HG03558 (cell line): ENCODE measurements around the gene CASS4.
"Not testable (repeated sequence)": the region's sequence is repeated elsewhere in the genome, so short reads cannot be mapped to it uniquely, and the experiment has no call there.

Experiments
- ATAC-seq: cut with Tn5 transposase; IDR thresholded peaks from one replicate; pipeline ENCODE4 v1.9.1; 2021; ENCODE audit warnings: moderate number of reproducible peaks; ENCODE audit not compliant: unreplicated experiment; ENCODE audit errors: extremely low read depth

The CASS4 gene, protein sequence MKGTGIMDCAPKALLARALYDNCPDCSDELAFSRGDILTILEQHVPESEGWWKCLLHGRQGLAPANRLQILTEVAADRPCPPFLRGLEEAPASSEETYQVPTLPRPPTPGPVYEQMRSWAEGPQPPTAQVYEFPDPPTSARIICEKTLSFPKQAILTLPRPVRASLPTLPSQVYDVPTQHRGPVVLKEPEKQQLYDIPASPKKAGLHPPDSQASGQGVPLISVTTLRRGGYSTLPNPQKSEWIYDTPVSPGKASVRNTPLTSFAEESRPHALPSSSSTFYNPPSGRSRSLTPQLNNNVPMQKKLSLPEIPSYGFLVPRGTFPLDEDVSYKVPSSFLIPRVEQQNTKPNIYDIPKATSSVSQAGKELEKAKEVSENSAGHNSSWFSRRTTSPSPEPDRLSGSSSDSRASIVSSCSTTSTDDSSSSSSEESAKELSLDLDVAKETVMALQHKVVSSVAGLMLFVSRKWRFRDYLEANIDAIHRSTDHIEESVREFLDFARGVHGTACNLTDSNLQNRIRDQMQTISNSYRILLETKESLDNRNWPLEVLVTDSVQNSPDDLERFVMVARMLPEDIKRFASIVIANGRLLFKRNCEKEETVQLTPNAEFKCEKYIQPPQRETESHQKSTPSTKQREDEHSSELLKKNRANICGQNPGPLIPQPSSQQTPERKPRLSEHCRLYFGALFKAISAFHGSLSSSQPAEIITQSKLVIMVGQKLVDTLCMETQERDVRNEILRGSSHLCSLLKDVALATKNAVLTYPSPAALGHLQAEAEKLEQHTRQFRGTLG

DNA sequence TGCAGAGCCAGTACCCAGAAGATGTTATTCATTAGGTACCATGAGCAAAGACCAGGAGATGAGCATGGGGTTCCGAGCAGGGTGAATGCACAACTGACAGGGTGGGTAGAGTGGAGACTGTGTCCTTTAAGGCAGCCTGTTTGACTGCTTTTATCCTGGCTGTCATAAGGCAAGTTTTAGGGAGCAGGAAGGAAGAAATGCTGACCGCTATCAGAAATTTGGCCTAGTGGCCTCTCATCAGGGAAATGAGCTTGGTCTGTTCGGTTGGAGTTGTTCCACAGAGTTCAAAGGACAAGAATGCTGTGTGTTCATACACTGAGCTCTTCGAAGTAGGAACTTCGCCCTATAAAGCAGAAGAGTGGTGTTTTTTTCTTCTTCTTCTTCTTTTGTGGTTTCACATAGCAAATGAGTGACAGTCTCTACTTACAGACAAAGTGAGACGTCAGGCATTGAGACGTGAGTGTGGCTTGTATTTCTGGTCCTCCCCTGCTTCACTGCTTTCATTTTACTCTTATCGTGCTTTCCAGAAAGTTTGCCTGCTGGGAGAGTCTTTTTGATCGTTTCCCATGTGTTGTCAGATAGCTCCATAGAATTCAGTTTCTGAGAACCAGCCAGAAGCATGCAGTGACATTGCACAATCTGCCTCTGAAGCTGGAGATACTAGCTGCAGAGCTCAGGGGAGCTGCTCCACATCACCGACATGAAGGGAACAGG, at the start of gene CASS4:
Gene CASS4 (plus strand): TSS at position 502 of the 714 bp plus-strand sequence. CDS start 199 bp downstream, at position 701.
- ATAC-seq: no peak

DNA sequence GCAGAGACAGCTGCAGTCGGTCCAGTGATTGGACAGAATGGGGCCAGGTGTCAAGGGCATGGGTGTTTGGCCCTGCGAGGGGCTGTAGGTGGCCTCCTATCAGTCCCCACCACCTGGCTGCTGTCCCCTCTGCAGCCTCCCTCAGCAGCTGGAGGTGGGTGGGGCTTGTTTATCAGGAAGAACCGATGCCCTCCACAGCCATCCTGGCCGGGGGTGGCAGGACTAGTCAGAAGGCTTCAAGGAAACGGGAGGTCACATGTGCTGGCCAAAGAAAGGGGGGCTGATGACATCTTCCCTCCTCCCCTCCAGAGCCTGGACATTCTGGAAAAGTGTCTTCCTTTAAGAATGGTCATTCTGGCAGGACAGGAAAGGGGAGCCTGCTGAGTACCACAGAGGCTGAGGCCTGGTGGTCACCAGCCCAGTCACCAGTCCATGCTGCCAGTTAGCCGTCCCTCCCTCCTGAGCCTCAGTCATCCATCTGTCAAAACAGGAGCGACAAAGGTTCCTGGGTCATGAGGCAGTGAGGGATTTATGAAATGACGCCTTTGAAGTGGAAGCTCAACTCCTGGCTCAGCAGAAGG, 49.1 kb upstream of the CASS4 start:
- ATAC-seq: no peak

DNA sequence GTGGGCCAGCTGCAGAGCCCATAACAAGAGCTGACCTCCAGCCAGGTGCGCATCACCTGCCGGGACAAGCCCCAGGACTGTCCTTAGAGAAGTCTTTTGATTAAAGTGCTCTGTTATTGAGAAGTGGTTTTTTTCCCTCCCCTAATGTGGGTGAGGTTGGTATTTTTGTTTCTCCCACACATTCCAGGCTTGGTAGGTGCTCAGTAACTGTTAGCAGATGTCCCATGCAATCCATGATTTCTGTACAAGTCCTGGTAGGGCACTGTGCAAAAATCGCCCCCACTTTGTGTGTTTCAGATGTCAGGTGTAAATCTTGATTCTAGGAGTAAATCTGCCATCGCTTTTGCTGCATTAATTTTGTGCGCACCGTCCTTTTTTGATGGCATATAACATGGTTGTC, 48.6 kb upstream of the CASS4 start:
- ATAC-seq: no peak

DNA sequence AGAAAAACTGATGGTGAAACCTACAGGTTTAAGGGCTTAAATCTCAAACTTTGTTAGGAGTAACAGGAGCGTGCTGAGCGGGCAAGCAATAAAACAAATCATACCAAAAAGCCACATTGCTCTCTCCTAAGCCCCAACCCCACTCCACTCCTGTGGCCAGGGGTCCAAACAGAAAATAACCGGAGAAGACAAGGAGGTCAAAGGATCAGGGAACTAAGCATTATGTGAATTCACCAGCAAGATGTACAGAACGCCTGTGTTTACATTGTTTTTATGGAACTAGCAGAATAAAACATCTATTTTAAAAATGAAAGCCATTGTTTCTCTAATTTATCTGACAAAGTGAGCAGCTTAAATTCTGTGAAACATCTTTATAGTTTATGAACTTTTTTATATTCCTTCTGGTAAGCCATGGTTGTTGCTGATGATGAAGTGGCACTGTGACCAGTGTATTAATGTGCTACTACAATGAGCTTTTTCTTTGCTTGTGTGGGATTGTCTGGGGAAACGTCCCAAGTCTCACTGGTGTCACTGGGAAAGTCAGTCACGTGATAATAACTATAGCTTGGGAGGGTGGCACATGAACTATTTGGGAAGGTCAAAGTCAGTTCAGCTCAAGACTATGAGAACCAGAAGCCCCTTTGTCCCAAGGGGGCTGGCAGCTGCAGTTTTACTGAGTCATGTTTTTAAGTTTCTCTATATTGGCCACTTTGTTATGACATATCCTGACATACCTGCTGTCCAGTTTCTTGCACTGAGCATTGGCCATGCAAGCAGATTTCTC, 43.5 kb upstream of the CASS4 start:
- ATAC-seq: no peak

DNA sequence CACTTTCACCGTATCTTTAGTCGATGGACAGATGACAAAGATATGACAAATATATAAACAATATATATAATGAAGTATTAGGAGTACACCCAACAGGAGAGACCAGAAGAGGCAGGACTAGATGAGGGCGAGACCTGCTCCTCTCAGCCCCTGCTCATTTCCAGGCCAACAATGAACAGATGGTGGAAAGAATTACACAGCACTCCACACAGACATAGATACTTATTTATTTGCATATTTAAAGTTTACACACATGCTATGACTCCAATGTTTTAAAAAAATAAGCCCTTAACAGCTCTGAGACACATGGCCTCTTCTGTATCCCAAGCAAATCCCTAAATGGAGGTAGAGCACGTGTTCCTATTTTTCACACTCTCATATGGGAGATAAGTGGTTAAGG, 42.9 kb upstream of the CASS4 start:
- ATAC-seq: no peak

DNA sequence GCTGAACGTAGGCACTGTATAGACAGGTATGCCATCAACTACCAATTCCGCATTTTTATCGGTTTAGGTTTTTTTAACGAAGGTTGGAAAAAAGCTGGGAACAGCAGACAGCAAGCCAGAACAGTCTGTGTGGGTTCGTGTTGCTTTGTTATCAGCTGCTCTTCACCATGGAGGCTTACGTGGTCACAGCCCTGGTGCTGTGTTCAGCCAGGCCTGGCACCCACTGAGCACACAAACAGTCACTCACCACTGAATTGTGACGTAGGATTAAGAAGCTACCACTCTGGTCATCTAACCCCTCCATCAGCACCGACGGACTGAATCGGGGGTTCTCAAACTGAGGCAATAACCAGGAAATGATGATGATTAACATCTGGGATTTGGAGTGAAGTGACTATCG, 40.1 kb upstream of the CASS4 start:
- no peak for ATAC-seq

DNA sequence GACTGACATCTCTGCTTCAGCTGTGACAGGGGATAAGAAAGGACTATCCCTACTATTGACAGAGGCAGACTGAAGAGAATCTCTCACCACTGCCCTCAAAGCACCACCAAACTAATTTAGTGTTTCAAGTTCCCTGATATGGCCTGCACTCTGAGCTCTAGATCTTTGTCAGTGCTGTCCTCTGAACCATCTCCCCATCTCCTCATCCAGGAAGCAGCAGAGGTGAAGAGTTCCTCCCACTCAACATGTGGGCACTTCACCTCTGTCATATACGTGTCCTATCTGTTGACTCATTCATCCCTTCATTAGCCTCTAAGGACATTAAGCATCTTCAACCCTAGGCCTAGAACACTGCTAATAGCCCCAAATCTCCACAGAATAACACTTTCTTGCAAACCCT, 39.2 kb upstream of the CASS4 start:
- ATAC-seq: no peak

DNA sequence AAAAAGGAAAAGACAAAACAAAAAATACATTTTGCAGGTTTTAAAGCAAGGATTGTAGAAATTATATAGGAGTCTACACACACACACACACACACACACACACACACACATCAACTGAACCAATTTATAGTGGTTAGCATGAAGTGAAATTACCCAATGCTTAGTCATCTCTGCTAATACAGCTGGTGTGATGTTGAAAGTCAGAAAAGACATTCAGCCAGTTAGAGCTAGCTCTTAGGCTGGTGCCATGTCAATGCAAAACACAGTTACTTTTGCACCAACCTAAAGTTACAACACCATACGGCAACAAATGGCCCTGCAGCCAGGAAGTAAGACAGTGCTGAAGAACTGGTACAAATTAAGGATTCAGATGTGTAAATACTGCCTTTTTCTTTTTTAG, 38.1 kb upstream of the CASS4 start:
- ATAC-seq: no peak

DNA sequence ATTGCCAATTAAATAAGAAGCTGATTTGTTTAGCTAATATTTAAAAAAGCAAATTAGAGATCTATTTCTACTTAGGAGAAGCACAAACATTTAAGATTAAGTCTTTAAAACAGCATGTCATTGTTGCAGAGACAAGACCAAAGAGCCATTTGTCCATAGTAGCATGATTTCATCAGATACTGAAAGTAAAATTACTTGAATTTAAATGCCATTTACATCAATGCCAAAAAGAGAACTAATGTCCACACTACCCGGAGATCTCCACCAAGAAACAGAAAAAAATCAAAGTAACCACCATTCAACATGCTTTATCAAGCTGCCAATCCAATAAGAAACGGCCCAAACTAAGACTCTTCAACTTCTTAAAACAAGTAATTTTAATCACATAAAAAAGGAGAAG, 35.7 kb upstream of the CASS4 start:
- ATAC-seq: no peak

DNA sequence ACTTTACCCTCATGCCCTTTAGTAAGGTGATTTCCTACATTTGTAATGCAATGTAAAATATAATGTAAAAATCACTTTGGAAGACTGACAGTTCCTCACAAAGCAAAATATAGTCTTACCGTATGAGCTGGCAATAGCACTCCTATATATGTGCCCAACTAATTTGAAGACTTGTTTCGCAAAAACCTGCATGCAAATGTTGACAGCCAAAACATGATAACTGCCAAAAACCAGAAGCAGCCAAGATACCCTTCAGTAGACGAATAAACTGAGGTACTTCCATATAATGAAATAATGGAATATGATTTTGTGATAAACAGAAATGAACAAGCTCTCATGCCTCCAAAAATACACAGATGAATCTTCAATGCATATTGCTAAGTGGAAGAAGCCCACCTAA, 33.7 kb upstream of the CASS4 start:
- ATAC-seq: no peak

DNA sequence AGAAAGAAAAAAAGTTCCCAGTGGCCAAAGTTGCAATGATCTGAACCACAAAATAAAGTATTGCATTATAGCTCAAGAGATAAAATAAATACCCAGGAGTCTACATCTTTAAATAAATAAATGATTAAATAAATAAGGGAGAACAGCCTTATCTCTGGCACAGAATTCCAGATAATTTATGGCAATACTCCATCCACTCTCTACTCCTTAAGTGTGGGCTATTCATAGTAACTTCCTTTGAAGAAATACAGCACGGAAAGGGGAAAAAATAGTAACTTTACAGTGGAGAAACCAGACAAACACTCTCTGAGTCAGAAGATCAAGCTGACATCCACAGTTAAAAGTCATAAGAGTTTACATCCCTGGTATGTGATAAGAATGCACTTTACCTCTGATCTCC, 31.7 kb upstream of the CASS4 start:
- ATAC-seq: no peak

DNA sequence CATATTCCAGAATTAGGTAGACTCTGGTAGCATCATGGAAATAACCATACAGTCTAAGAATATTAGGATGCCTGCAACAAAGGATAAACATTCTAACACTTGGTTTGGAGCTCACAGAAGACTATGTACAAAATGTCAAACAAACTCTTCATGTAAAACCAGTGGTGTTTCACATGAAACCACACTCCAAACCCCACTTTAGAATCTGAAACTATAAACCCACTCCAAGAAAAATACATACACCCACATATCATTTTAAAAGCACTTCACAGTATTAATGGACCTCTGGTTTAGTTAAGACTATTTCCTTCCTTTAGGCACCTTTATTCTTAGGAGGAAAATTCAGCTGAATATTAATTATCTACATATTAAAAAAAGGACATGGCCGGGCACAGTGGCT, 30.6 kb upstream of the CASS4 start:
- no peak for ATAC-seq

DNA sequence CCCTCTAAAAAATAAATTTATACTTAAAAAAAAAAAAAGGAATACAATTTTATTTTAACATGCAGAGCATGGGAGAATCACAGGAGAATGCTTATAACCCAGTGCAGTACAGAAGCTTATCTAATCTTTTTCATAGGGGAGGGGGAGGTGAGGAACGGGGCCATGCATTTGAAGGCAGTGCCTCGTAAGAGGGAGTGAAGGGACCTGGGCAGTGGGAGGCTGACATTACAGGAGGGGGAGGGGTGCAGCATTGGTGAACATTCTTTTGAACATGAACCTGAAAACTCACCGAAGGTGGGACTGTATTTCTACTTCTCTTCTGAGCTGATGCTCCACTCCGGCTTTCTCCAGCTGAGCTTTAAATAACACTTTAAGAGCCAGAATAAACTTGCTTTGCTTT, 29.4 kb upstream of the CASS4 start:
- ATAC-seq: no peak

DNA sequence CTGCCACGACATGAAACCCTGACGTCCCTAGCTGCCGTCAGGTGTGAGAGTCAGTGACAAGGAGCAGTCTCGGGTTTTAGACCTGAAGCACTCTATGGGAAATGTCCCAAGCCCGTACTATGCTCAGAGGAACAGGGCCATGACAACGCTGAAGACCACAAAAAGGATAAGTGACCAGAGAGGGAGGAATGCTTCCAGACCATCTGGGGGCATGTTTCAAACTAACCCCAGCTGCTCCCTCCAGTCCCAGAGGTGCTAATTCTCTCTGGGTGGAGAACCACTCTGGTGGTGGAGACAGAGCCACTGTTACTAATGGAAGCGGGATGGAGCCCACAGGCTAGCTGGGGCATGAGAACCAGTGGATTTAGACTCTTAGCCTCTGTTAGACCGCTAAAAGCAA, 28.7 kb upstream of the CASS4 start:
- ATAC-seq: no peak

DNA sequence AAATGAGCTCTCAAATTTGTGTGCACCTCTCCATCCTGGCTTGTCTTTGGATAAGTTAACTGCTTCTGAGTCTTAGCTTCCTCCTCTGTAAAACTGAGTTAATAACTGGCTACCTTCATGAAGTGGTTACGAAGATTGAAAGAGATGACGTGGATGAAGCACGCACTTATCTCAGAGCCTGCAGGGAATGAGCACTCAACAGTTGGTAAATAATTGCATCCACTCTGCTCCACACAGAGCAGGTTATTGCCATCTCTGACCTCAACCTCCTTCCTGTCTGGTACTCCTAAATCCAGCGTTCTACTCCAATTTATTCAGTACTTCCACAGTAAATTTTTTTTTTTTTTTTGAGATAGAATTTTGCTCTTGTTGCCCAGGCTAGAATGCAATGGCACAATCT, 26.9 kb upstream of the CASS4 start:
- ATAC-seq: no peak

DNA sequence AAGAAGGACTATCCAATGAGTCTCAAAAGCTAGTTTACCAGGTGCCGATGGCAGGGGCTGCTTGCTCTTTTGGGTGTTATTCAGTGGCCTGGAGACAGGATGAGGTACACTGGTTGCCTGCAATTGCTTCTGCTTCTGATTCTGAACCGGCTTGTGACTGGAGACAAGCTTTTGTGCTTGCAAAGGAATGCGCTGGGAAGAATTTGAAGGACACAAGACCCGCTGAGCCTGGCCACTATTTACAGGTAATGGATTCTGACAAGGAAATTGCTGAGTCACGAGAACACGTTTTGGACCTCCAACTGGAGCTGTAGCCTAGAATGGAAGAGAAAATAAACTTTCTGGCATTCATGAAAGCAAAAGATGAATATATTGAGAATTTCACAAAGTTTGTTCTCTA, 25.8 kb upstream of the CASS4 start:
- no peak for ATAC-seq

DNA sequence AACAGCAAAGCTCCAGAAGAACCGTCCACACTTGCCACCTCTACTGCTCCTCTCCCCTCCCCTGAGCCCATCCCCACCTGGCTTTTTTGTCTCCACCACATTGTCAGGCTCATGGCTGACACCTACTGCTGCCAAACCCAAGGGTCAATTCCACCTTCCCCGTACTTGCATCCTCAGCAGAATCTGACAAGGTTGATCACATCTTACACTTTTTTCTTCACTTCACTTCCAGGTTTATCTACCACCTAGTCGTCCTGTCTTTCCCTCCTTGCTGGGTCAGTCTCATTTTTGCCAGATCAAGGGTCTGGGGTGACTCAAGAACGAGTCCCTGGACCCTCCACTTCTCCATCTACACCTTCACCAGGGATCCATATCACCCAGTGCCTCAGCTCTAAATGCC, 23.2 kb upstream of the CASS4 start:
- ATAC-seq: no peak

DNA sequence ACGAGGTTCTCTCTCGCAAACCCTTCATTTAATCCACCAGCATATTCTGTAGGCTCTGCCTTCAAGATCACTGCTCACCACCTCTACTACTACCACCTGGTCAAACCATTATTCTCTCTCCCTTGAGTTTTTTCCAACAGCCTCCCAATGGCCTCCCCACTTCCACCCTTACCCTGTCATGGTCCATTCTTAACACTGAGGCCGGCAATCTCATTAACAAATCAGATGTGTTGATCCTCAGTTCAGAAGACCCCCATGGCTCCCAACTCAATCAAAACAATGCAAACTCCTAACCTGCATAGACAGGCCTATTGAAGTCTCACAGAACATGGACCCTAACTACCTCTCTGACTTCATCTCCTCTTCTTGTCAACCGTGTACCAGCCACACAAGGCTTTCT, 22.3 kb upstream of the CASS4 start:
- ATAC-seq: no peak

DNA sequence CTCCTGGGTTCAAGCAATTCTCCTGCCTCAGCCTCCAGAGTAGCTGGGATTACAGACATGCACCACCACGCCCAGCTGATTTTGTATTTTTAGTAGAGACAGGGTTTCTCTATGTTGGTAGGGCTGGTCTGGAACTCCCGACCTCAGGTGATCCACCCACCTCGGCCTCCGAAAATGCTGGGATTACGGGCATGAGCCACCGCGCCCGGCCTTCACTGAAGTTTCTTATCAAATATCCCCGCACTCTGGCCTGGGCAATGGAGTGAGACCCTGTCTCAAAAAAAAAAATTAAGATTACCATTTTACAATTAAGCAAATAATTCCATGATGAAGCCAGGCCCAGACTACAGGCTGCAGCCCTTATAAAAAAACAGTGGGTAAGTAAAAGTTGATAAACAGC, 21.7 kb upstream of the CASS4 start:
- ATAC-seq: not testable (repeated sequence)

DNA sequence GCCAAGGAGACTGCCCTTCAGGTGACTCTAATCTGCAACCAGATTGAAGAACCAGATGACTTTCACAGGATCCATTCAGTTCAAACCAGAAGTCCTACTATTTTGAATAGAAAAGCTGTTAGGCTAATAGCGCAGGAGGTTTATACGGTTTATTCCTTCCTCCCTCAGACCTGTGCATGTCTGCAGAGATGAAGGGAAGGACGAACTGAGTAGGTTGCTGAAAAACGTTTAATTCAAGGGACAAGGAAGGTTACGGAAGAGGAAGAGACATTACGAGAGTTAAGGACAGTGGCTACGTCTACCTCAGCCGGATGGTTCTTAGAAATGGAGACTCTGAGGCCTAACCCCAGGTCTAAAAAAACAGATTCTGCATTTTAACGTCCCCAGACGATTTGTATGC, 21.0 kb upstream of the CASS4 start:
- no peak for ATAC-seq
